HepG2 (cell line): ENCODE data around the gene FBXL4.

Experiments
- IKZF1 ChIP-seq: fragments of 450-650 bp; IDR thresholded peaks from 2 replicates; pipeline ENCODE4 v1.7.1; 2016
- NFYB ChIP-seq: sonication (generic); formaldehyde crosslinking; IDR thresholded peaks from 2 replicates; pipeline ENCODE4 v1.4.0; 2020; ENCODE audit warnings: missing genetic modification reagents
- SETDB1 ChIP-seq: sonication (generic); formaldehyde crosslinking; IDR thresholded peaks from 2 replicates; pipeline ENCODE4 v1.5.1; 2020; ENCODE audit warnings: missing genetic modification reagents, mild to moderate bottlenecking, borderline replicate concordance
- STAT5B ChIP-seq: sonication (generic); formaldehyde crosslinking; IDR thresholded peaks from 2 replicates; pipeline ENCODE4 v1.4.0; 2020; ENCODE audit warnings: missing genetic modification reagents
- TAF1 ChIP-seq: sonication (generic); formaldehyde crosslinking; IDR thresholded peaks from 2 replicates; pipeline ENCODE4 v1.4.0; 2020; ENCODE audit warnings: missing genetic modification reagents
- ZNF616 ChIP-seq: sonication (generic); formaldehyde crosslinking; IDR thresholded peaks from 2 replicates; pipeline ENCODE4 v1.5.0; 2020; ENCODE audit warnings: low read depth, mild to moderate bottlenecking, missing genetic modification reagents
- TF ChIP-seq, protein P1 (sequence below): sonication (generic); formaldehyde crosslinking; IDR thresholded peaks from 2 replicates; pipeline ENCODE4 v1.5.0; 2020; ENCODE audit warnings: mild to moderate bottlenecking, missing genetic modification reagents, moderate library complexity
- TF ChIP-seq, protein P2 (sequence below): IDR thresholded peaks from 2 replicates; pipeline ENCODE4 v1.6.1; 2016
- TF ChIP-seq, protein P3 (sequence below): IDR thresholded peaks from 2 replicates; pipeline ENCODE4 v1.6.1; 2012; ENCODE audit warnings: low read length, improper control_type of control experiment
- TF ChIP-seq, protein P4 (sequence below): sonication (generic); formaldehyde crosslinking; IDR thresholded peaks from 2 replicates; pipeline ENCODE4 v1.4.0; 2020; ENCODE audit warnings: missing genetic modification reagents, mild to moderate bottlenecking, borderline replicate concordance
- TF ChIP-seq, protein P5 (sequence below), 2 experiments: fragments of 450-650 bp in 1 of 2; sonication (generic) in 1 of 2; formaldehyde crosslinking in 1 of 2; IDR thresholded peaks; 2 replicates each; pipeline versions ENCODE4 v1.6.1 to v1.8.0; 2016 to 2022; ENCODE audit warnings: antibody characterized with exemption in 1 of 2, mild to moderate bottlenecking in 1 of 2, missing genetic modification reagents in 1 of 2

DNA sequence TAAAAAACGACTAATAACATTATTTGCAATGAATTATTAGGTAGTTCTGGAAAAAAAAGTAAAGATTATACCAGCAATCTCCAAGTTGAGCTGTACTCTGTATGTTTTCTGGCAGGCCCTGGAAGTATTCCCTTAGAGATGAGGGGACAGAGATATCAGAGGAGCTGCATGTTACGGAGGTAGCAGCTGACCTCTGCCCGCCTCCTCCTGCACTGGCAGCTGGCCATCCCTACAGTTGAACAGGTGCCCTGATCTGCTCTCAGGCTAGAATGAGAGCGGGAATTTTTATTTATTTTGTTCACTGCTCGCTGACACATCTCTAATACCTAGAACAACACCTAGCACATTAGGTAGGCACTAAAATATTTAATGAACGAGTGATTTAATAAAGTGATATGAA is 23.1 kb downstream of the FBXL4 start:
- TF ChIP-seq, protein P1, sequence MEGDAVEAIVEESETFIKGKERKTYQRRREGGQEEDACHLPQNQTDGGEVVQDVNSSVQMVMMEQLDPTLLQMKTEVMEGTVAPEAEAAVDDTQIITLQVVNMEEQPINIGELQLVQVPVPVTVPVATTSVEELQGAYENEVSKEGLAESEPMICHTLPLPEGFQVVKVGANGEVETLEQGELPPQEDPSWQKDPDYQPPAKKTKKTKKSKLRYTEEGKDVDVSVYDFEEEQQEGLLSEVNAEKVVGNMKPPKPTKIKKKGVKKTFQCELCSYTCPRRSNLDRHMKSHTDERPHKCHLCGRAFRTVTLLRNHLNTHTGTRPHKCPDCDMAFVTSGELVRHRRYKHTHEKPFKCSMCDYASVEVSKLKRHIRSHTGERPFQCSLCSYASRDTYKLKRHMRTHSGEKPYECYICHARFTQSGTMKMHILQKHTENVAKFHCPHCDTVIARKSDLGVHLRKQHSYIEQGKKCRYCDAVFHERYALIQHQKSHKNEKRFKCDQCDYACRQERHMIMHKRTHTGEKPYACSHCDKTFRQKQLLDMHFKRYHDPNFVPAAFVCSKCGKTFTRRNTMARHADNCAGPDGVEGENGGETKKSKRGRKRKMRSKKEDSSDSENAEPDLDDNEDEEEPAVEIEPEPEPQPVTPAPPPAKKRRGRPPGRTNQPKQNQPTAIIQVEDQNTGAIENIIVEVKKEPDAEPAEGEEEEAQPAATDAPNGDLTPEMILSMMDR (CRISPR knock-in tag): no peak
- TF ChIP-seq, protein P2, sequence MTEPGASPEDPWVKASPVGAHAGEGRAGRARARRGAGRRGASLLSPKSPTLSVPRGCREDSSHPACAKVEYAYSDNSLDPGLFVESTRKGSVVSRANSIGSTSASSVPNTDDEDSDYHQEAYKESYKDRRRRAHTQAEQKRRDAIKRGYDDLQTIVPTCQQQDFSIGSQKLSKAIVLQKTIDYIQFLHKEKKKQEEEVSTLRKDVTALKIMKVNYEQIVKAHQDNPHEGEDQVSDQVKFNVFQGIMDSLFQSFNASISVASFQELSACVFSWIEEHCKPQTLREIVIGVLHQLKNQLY (CRISPR knock-in tag): no peak
- TF ChIP-seq STAT5B (CRISPR knock-in tag) (no peak), IKZF1 (no peak), TAF1 (CRISPR knock-in tag) (no peak), SETDB1 (CRISPR knock-in tag) (no peak), ZNF616 (CRISPR knock-in tag) (no peak), NFYB (CRISPR knock-in tag) (no peak)
- TF ChIP-seq, protein P3, sequence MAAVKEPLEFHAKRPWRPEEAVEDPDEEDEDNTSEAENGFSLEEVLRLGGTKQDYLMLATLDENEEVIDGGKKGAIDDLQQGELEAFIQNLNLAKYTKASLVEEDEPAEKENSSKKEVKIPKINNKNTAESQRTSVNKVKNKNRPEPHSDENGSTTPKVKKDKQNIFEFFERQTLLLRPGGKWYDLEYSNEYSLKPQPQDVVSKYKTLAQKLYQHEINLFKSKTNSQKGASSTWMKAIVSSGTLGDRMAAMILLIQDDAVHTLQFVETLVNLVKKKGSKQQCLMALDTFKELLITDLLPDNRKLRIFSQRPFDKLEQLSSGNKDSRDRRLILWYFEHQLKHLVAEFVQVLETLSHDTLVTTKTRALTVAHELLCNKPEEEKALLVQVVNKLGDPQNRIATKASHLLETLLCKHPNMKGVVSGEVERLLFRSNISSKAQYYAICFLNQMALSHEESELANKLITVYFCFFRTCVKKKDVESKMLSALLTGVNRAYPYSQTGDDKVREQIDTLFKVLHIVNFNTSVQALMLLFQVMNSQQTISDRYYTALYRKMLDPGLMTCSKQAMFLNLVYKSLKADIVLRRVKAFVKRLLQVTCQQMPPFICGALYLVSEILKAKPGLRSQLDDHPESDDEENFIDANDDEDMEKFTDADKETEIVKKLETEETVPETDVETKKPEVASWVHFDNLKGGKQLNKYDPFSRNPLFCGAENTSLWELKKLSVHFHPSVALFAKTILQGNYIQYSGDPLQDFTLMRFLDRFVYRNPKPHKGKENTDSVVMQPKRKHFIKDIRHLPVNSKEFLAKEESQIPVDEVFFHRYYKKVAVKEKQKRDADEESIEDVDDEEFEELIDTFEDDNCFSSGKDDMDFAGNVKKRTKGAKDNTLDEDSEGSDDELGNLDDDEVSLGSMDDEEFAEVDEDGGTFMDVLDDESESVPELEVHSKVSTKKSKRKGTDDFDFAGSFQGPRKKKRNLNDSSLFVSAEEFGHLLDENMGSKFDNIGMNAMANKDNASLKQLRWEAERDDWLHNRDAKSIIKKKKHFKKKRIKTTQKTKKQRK: no peak
- TF ChIP-seq, protein P4, sequence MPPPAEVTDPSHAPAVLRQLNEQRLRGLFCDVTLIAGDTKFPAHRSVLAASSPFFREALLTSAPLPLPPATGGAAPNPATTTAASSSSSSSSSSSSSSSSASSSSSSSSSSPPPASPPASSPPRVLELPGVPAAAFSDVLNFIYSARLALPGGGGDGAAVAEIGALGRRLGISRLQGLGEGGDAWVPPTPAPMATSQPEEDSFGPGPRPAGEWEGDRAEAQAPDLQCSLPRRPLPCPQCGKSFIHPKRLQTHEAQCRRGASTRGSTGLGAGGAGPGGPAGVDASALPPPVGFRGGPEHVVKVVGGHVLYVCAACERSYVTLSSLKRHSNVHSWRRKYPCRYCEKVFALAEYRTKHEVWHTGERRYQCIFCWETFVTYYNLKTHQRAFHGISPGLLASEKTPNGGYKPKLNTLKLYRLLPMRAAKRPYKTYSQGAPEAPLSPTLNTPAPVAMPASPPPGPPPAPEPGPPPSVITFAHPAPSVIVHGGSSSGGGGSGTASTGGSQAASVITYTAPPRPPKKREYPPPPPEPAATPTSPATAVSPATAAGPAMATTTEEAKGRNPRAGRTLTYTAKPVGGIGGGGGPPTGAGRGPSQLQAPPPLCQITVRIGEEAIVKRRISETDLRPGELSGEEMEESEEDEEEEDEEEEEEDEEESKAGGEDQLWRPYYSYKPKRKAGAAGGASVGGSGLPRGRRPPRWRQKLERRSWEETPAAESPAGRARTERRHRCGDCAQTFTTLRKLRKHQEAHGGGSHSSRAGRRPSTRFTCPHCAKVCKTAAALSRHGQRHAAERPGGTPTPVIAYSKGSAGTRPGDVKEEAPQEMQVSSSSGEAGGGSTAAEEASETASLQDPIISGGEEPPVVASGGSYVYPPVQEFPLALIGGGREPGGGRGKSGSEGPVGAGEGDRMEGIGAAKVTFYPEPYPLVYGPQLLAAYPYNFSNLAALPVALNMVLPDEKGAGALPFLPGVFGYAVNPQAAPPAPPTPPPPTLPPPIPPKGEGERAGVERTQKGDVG: no peak
- TF ChIP-seq, protein P5, sequence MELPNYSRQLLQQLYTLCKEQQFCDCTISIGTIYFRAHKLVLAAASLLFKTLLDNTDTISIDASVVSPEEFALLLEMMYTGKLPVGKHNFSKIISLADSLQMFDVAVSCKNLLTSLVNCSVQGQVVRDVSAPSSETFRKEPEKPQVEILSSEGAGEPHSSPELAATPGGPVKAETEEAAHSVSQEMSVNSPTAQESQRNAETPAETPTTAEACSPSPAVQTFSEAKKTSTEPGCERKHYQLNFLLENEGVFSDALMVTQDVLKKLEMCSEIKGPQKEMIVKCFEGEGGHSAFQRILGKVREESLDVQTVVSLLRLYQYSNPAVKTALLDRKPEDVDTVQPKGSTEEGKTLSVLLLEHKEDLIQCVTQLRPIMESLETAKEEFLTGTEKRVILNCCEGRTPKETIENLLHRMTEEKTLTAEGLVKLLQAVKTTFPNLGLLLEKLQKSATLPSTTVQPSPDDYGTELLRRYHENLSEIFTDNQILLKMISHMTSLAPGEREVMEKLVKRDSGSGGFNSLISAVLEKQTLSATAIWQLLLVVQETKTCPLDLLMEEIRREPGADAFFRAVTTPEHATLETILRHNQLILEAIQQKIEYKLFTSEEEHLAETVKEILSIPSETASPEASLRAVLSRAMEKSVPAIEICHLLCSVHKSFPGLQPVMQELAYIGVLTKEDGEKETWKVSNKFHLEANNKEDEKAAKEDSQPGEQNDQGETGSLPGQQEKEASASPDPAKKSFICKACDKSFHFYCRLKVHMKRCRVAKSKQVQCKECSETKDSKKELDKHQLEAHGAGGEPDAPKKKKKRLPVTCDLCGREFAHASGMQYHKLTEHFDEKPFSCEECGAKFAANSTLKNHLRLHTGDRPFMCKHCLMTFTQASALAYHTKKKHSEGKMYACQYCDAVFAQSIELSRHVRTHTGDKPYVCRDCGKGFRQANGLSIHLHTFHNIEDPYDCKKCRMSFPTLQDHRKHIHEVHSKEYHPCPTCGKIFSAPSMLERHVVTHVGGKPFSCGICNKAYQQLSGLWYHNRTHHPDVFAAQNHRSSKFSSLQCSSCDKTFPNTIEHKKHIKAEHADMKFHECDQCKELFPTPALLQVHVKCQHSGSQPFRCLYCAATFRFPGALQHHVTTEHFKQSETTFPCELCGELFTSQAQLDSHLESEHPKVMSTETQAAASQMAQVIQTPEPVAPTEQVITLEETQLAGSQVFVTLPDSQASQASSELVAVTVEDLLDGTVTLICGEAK (IDR thresholded peaks at IDR 0.05): no peak
- TF ChIP-seq, protein P5 (CRISPR knock-in tag; IDR thresholded peaks at IDR 0.05): no peak
